Hepatocyte (in vitro differentiated cells): ENCODE measurements around the gene DSCAM. TPM values are rescaled to one million over a fixed set of nuclear protein-coding genes. Genes with fewer than 3 reads are reported as not detected.

Experiments
- DNase-seq: peaks from one replicate; pipeline ENCODE4 v3.0.0-alpha.2; 2016; ENCODE audit warnings: low spot score
- H2AFZ ChIP-seq: fragments of 200-600 bp; sonication (generic); 2 replicates; pipeline ENCODE4 v1.6.0; 2016; ENCODE audit warnings: antibody characterized with exemption, mild to moderate bottlenecking
- H3K27ac ChIP-seq: fragments of 200-600 bp; sonication (generic); 2 replicates; pipeline ENCODE4 v1.5.1; 2016; ENCODE audit warnings: mild to moderate bottlenecking
- H3K27me3 ChIP-seq: fragments of 200-600 bp; sonication (generic); 2 replicates; pipeline ENCODE4 v1.6.1; 2016
- H3K36me3 ChIP-seq: fragments of 200-600 bp; sonication (generic); replicated peaks from 2 replicates; pipeline ENCODE4 v1.5.1; 2016; ENCODE audit warnings: low read depth; ENCODE audit not compliant: insufficient read depth
- H3K4me1 ChIP-seq: fragments of 200-600 bp; sonication (generic); 2 replicates; pipeline ENCODE4 v1.5.1; 2016; ENCODE audit warnings: mild to moderate bottlenecking, moderate library complexity; ENCODE audit not compliant: insufficient read depth
- H3K4me2 ChIP-seq: fragments of 200-600 bp; sonication (generic); 2 replicates; pipeline ENCODE4 v1.6.0; 2016
- H3K4me3 ChIP-seq: fragments of 200-600 bp; sonication (generic); 2 replicates; pipeline ENCODE4 v1.5.1; 2016; ENCODE audit warnings: mild to moderate bottlenecking
- H3K79me2 ChIP-seq: fragments of 200-600 bp; sonication (generic); 2 replicates; pipeline ENCODE4 v1.6.0; 2017; ENCODE audit warnings: mild to moderate bottlenecking
- H3K9me2 ChIP-seq: fragments of 200-600 bp; sonication (generic); replicated peaks from 2 replicates; pipeline ENCODE4 v1.6.0; 2017; ENCODE audit warnings: mild to moderate bottlenecking; ENCODE audit not compliant: insufficient read depth
- H3K9me3 ChIP-seq: fragments of 200-600 bp; sonication (generic); 2 replicates; pipeline ENCODE4 v1.5.1; 2016; ENCODE audit warnings: low read depth, mild to moderate bottlenecking
- H4K20me1 ChIP-seq: fragments of 200-600 bp; sonication (generic); 2 replicates; pipeline ENCODE4 v1.6.0; 2016; ENCODE audit warnings: mild to moderate bottlenecking; ENCODE audit not compliant: insufficient read depth, poor library complexity, severe bottlenecking
- CTCF ChIP-seq: fragments of 200-600 bp; sonication (generic); IDR thresholded peaks from 2 replicates; pipeline ENCODE4 v1.5.1; 2016; ENCODE audit warnings: antibody characterized with exemption, mild to moderate bottlenecking; ENCODE audit not compliant: poor library complexity
- EZH2 ChIP-seq: fragments of 200-600 bp; sonication (generic); IDR thresholded peaks from 2 replicates; pipeline ENCODE4 v1.6.1; 2016; ENCODE audit warnings: antibody characterized with exemption, mild to moderate bottlenecking, borderline replicate concordance
- EZH2phosphoT487 ChIP-seq: fragments of 200-600 bp; sonication (generic); IDR thresholded peaks from one replicate; pipeline ENCODE4 v1.6.1; 2018; ENCODE audit warnings: antibody characterized with exemption, mild to moderate bottlenecking, low read depth, moderate library complexity; ENCODE audit not compliant: unreplicated experiment, severe bottlenecking
- WGBS: methylation state at CpG from one replicate; pipeline ENCODE4 v1.1.6; 2016; ENCODE audit warnings: low lambda C conversion rate; ENCODE audit errors: missing lambda C conversion rate; 5-methylcytosine and 5-hydroxymethylcytosine counted together
- polyA plus RNA-seq: library from polyadenylated mRNA; unstranded; fragments of >200 nt; fragmentation: Nextera tagmentation; extraction: Ambion mirVana; gene quantifications from 2 replicates; pipeline ENCODE4 v1.2.1, GENCODE V29; 2016
- total RNA-seq: library from RNA; depleted of rRNA; stranded (reverse); fragments of >200 nt; gene quantifications from 2 replicates; pipeline ENCODE4 v1.2.3, GENCODE V29; 2014

DSCAM gene
- total and polyA plus RNA-seq, 2 experiments from 2014 or later: 0.33 TPM; not detected in 1

- H4K20me1 ChIP-seq: no peaks in the 10 kb centered on the region
- no peaks in the 10 kb centered on the region for H3K36me3 ChIP-seq
- H3K27me3 ChIP-seq: no peaks in the 10 kb centered on the region
- H3K79me2 ChIP-seq: no peaks in the 10 kb centered on the region
- no peak overlapping the region for H3K27ac ChIP-seq
- no peak for TF ChIP-seq EZH2
- TF ChIP-seq EZH2phosphoT487: no peak
- no peak for TF ChIP-seq CTCF
- H3K4me1 ChIP-seq: no peaks in the 10 kb centered on the region
- H2AFZ ChIP-seq: no peak overlapping the region
- no peaks in the 10 kb centered on the region for H3K9me3 ChIP-seq
- H3K4me2 ChIP-seq: no peak overlapping the region
- no peak overlapping the region for H3K4me3 ChIP-seq
- no peaks in the 10 kb centered on the region for H3K9me2 ChIP-seq
- DNase-seq: no peak
Observed at GRCh38 chr21:40707656-40708244, 139.2 kb downstream of the DSCAM start.

DNA sequence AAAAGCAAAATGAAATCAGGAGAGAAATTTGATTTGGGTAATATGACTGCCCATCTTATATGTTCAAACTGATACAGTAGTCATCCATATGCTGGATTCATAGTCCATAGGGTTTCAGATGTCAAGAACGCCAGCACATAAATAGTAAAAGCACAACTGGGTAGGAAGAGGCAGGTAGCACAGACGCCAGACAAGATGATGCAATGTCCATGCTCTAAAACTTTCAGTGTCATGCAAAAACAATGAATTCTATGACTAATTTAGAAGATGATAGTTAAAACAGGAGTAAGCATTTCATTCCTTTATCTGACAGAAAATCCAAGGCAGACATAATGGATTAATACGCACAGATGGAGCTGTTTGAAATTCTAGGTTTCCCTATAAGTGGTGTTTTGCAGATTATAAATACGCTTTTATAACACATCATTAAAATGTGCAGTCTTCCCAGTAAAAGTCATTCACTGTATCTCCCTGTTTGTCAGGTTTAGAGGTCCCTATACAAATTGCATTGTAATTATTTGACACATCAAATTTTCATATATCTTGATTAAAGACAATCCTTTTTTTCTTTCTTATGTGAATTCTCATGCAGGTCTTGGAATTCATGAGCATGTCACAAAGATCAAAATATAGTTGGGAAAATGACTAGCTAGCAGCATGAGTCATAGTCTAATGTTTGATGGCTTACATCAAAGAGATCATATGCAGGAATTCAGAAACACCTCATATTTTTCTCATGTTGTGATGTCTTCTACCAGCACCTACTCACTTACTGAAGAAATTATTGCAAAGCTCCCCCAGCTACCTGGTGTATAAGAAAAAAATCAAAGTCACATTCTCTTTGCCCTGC lies 139.9 kb downstream of the DSCAM start:
- Histone ChIP-seq H3K4me3 (no peak overlapping the region), H3K9me2 (no peaks in the 10 kb centered on the region), H3K4me1 (no peaks in the 10 kb centered on the region), H3K36me3 (no peaks in the 10 kb centered on the region), H3K4me2 (no peak overlapping the region), H3K27ac (no peak overlapping the region), H3K79me2 (no peaks in the 10 kb centered on the region), H3K9me3 (no peaks in the 10 kb centered on the region), H4K20me1 (no peaks in the 10 kb centered on the region), H2AFZ (no peak overlapping the region), H3K27me3 (no peaks in the 10 kb centered on the region)
- no peak for TF ChIP-seq CTCF
- no peak for TF ChIP-seq EZH2
- no peak for TF ChIP-seq EZH2phosphoT487
- no peak for DNase-seq
- WGBS: 62% methylated on average over 4 of the region's 4 CpGs

DNA sequence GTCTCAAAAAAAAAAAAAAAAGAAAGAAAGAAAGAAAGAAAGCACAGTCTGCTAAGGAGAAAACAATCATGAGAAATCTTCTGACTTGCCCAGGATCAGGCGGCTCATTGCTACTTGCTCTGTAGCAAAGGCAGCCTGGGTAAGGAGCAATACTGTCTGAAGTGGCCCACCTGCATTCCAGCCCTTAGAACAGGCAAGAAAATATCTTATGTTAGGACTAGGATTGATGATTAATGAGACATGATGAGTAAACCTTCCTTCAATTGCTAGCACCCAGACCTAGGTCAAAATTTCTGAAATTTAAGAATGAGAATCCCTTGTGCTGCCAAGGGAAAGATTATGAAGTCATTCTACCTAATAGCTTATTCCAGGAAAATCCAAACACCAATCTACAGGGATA lies 140.8 kb downstream of the DSCAM start:
- TF ChIP-seq EZH2: no peak
- TF ChIP-seq CTCF: no peak
- TF ChIP-seq EZH2phosphoT487: no peak

More for the DNA sequence above, 140.8 kb downstream of the DSCAM start:
- no peak overlapping the region for H3K4me3 ChIP-seq
- no peaks in the 10 kb centered on the region for H3K27me3 ChIP-seq
- no peak overlapping the region for H3K27ac ChIP-seq
- no peaks in the 10 kb centered on the region for H3K9me3 ChIP-seq
- no peaks in the 10 kb centered on the region for H3K4me1 ChIP-seq
- H3K4me2 ChIP-seq: no peak overlapping the region
- no peak for DNase-seq
- H2AFZ ChIP-seq: no peak overlapping the region
- no peaks in the 10 kb centered on the region for H4K20me1 ChIP-seq
- H3K9me2 ChIP-seq: no peaks in the 10 kb centered on the region
- H3K79me2 ChIP-seq: no peaks in the 10 kb centered on the region
- H3K36me3 ChIP-seq: no peaks in the 10 kb centered on the region
- WGBS: 81% methylated on average over 1 of the region's 1 CpG
